HepG2 (cell line): Measurements from ENCODE around the gene STAT6. TPM values are rescaled to one million over a fixed set of nuclear protein-coding genes. Genes with fewer than 3 reads are reported as not detected.
A peak's percentile ranks its signal among the peaks of the same experiment; 100 is the strongest.

Experiments used
- FOXP1 ChIP-seq, 2 experiments: fragments of 450-650 bp in 1 of 2; IDR thresholded peaks; 2 replicates each; pipeline ENCODE4 v1.6.1; 2017 to 2018; ENCODE audit warnings: antibody characterized with exemption in 1 of 2
- GATAD1 ChIP-seq: IDR thresholded peaks from 2 replicates; pipeline ENCODE4 v1.6.1; 2016; ENCODE audit warnings: missing genetic modification reagents, missing compliant biosample characterization
- GFI1 ChIP-seq: sonication (generic); formaldehyde crosslinking; IDR thresholded peaks from 2 replicates; pipeline ENCODE4 v1.5.0; 2020; ENCODE audit warnings: missing genetic modification reagents, mild to moderate bottlenecking, borderline replicate concordance
- MTA1 ChIP-seq: sonication (generic); formaldehyde crosslinking; IDR thresholded peaks from 2 replicates; pipeline ENCODE4 v1.4.0; 2020; ENCODE audit warnings: missing genetic modification reagents, mild to moderate bottlenecking, borderline replicate concordance
- MTA3 ChIP-seq: sonication (generic); formaldehyde crosslinking; IDR thresholded peaks from 2 replicates; pipeline ENCODE4 v1.4.0; 2020; ENCODE audit warnings: missing genetic modification reagents
- RBAK ChIP-seq: sonication (generic); formaldehyde crosslinking; IDR thresholded peaks from 2 replicates; pipeline ENCODE4 v1.5.1; 2020; ENCODE audit warnings: mild to moderate bottlenecking, missing genetic modification reagents
- SPEN ChIP-seq: sonication (generic); formaldehyde crosslinking; IDR thresholded peaks from 2 replicates; pipeline ENCODE4 v1.5.1; 2020; ENCODE audit warnings: low read depth, mild to moderate bottlenecking, missing genetic modification reagents
- SSRP1 ChIP-seq: IDR thresholded peaks from 2 replicates; pipeline ENCODE4 v1.6.1; 2016; ENCODE audit warnings: control low read depth
- TGIF2 ChIP-seq: IDR thresholded peaks from 2 replicates; pipeline ENCODE4 v1.6.1; 2016; ENCODE audit warnings: control low read depth, missing compliant biosample characterization
- ZC3H4 ChIP-seq: sonication (generic); formaldehyde crosslinking; IDR thresholded peaks from 2 replicates; pipeline ENCODE4 v1.4.0; 2020; ENCODE audit warnings: missing genetic modification reagents, borderline replicate concordance
- ZNF543 ChIP-seq: sonication (generic); formaldehyde crosslinking; IDR thresholded peaks from 2 replicates; pipeline ENCODE4 v1.4.0; 2020; ENCODE audit warnings: mild to moderate bottlenecking, missing genetic modification reagents
- ZNF546 ChIP-seq: sonication (generic); formaldehyde crosslinking; conservative IDR thresholded peaks from 2 replicates; pipeline ENCODE4 v1.8.1; 2023; ENCODE audit warnings: mild to moderate bottlenecking, missing genetic modification reagents
- ZNF550 ChIP-seq: sonication (generic); formaldehyde crosslinking; IDR thresholded peaks from 2 replicates; pipeline ENCODE4 v1.4.0; 2020; ENCODE audit warnings: mild to moderate bottlenecking, missing genetic modification reagents, borderline replicate concordance
- ZNF558 ChIP-seq: sonication (generic); formaldehyde crosslinking; IDR thresholded peaks from 2 replicates; pipeline ENCODE4 v1.9.0; 2022; ENCODE audit warnings: mild to moderate bottlenecking, missing genetic modification reagents, borderline replicate concordance
- ZNF678 ChIP-seq: sonication (generic); formaldehyde crosslinking; IDR thresholded peaks from 2 replicates; pipeline ENCODE4 v1.4.0; 2020; ENCODE audit warnings: mild to moderate bottlenecking, missing genetic modification reagents
- ZNF772 ChIP-seq: sonication (generic); formaldehyde crosslinking; IDR thresholded peaks from 2 replicates; pipeline ENCODE4 v1.5.0; 2020; ENCODE audit warnings: mild to moderate bottlenecking, missing genetic modification reagents
- ZNF788 ChIP-seq: sonication (generic); formaldehyde crosslinking; IDR thresholded peaks from 2 replicates; pipeline ENCODE4 v1.5.0; 2020; ENCODE audit warnings: mild to moderate bottlenecking, missing genetic modification reagents, borderline replicate concordance
- polyA plus RNA-seq, 8 experiments: library from polyadenylated mRNA; depleted of rRNA in 3 of 8; stranded (reverse) in 7 of 8; unstranded in 1 of 8; fragments of >200 nt; fragmentation: Illumina TruSeq in 4 of 8; extraction: Trizol in 4 of 8; gene quantifications; 2 replicates each; pipeline versions ENCODE4 v1.2.1 to v1.2.3, GENCODE V29; 2011 to 2016; ENCODE audit warnings: low read depth in 4 of 8, missing spikeins in 1 of 8, mixed read lengths in 1 of 8; ENCODE audit not compliant: insufficient read depth in 1 of 8
- total RNA-seq, 5 experiments: library from RNA; depleted of rRNA; stranded (reverse); fragments of >200 nt; fragmentation: Illumina TruSeq; extraction: Trizol; gene quantifications; 2 replicates each; pipeline ENCODE4 v1.2.3, GENCODE V29; 2016; ENCODE audit warnings: low read depth in 1 of 5
- TF ChIP-seq, protein P1 (sequence below): sonication (generic); formaldehyde crosslinking; IDR thresholded peaks from 2 replicates; pipeline ENCODE4 v1.4.0; 2020; ENCODE audit warnings: missing genetic modification reagents
- TF ChIP-seq, protein P2 (sequence below): sonication (generic); formaldehyde crosslinking; conservative IDR thresholded peaks from 2 replicates; pipeline ENCODE4 v1.8.1; 2023; ENCODE audit warnings: missing genetic modification reagents
- TF ChIP-seq, protein P3 (sequence below): sonication (generic); formaldehyde crosslinking; IDR thresholded peaks from 2 replicates; pipeline ENCODE4 v1.8.0; 2022; ENCODE audit warnings: mild to moderate bottlenecking, missing genetic modification reagents, moderate library complexity
- TF ChIP-seq, protein P4 (sequence below): sonication (generic); formaldehyde crosslinking; IDR thresholded peaks from 2 replicates; pipeline ENCODE4 v1.4.0; 2020; ENCODE audit warnings: low read depth, mild to moderate bottlenecking, missing genetic modification reagents

STAT6 gene
- total and polyA plus RNA-seq, 2 of the 13 experiments (the other 11 are each of a cell fraction or from before 2014, with no cell fraction given) = 28.0 to 62.2 TPM

DNA sequence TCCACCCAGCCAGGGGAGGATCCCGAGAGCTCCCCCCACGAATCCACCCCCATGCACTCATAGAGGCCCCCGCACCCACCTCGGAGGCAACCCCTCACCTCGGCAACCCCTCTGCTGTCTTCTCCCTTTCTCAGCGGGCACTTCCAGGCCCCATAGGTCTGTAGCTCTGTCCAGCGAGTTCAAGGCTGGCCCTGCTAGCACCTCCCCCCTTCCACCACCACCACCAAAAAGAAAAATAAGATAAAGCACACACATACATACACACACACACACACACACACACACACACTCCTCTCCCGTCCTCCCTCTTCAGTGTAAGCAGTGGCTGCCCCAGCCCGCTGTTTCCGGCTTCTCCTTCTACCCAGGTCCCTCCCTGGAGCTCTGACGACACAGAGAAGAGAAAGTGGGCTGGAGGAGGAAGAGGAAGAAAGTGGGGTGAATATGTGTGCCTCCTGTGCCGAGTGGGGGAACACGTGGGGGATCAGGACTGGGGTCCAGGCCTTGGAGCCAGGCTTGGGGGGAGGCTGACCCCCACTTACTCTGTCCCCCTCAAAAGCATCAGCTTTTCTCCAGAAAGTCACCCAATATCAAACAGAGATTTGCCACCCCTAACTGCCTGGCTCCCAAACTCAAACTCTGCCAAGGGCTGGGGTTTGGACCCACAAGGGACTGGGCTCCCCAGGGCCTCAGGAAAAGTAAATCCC is at the start of gene STAT6 (continued):
- TF ChIP-seq ZNF543 (CRISPR knock-in tag) = no peak
- TF ChIP-seq SPEN (CRISPR knock-in tag) = 0 out of 2 replicates have a peak, but pooled peaks have one; percentile 5
- no peak for TF ChIP-seq RBAK
- TF ChIP-seq, protein P1, sequence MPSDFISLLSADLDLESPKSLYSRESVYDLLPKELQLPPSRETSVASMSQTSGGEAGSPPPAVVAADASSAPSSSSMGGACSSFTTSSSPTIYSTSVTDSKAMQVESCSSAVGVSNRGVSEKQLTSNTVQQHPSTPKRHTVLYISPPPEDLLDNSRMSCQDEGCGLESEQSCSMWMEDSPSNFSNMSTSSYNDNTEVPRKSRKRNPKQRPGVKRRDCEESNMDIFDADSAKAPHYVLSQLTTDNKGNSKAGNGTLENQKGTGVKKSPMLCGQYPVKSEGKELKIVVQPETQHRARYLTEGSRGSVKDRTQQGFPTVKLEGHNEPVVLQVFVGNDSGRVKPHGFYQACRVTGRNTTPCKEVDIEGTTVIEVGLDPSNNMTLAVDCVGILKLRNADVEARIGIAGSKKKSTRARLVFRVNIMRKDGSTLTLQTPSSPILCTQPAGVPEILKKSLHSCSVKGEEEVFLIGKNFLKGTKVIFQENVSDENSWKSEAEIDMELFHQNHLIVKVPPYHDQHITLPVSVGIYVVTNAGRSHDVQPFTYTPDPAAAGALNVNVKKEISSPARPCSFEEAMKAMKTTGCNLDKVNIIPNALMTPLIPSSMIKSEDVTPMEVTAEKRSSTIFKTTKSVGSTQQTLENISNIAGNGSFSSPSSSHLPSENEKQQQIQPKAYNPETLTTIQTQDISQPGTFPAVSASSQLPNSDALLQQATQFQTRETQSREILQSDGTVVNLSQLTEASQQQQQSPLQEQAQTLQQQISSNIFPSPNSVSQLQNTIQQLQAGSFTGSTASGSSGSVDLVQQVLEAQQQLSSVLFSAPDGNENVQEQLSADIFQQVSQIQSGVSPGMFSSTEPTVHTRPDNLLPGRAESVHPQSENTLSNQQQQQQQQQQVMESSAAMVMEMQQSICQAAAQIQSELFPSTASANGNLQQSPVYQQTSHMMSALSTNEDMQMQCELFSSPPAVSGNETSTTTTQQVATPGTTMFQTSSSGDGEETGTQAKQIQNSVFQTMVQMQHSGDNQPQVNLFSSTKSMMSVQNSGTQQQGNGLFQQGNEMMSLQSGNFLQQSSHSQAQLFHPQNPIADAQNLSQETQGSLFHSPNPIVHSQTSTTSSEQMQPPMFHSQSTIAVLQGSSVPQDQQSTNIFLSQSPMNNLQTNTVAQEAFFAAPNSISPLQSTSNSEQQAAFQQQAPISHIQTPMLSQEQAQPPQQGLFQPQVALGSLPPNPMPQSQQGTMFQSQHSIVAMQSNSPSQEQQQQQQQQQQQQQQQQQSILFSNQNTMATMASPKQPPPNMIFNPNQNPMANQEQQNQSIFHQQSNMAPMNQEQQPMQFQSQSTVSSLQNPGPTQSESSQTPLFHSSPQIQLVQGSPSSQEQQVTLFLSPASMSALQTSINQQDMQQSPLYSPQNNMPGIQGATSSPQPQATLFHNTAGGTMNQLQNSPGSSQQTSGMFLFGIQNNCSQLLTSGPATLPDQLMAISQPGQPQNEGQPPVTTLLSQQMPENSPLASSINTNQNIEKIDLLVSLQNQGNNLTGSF (CRISPR knock-in tag) = no peak
- TF ChIP-seq ZNF772 (CRISPR knock-in tag) = no peak
- TF ChIP-seq TGIF2 (CRISPR knock-in tag) = 0 out of 2 replicates have a peak, but pooled peaks have one; percentile 45
- TF ChIP-seq GATAD1 (CRISPR knock-in tag) = no peak
- TF ChIP-seq, protein P2, sequence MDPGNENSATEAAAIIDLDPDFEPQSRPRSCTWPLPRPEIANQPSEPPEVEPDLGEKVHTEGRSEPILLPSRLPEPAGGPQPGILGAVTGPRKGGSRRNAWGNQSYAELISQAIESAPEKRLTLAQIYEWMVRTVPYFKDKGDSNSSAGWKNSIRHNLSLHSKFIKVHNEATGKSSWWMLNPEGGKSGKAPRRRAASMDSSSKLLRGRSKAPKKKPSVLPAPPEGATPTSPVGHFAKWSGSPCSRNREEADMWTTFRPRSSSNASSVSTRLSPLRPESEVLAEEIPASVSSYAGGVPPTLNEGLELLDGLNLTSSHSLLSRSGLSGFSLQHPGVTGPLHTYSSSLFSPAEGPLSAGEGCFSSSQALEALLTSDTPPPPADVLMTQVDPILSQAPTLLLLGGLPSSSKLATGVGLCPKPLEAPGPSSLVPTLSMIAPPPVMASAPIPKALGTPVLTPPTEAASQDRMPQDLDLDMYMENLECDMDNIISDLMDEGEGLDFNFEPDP (CRISPR knock-in tag) = no peak
- no peak for TF ChIP-seq MTA1 (CRISPR knock-in tag)
- TF ChIP-seq ZNF546 (CRISPR knock-in tag) = no peak
- no peak for TF ChIP-seq ZNF788 (CRISPR knock-in tag)
- no peak for TF ChIP-seq ZNF678 (CRISPR knock-in tag)
- no peak for TF ChIP-seq FOXP1 (IDR thresholded peaks at IDR 0.05)
- no peak for TF ChIP-seq FOXP1 (CRISPR knock-in tag; IDR thresholded peaks at IDR 0.05)
- TF ChIP-seq ZNF550 (CRISPR knock-in tag) = no peak
- TF ChIP-seq, protein P3, sequence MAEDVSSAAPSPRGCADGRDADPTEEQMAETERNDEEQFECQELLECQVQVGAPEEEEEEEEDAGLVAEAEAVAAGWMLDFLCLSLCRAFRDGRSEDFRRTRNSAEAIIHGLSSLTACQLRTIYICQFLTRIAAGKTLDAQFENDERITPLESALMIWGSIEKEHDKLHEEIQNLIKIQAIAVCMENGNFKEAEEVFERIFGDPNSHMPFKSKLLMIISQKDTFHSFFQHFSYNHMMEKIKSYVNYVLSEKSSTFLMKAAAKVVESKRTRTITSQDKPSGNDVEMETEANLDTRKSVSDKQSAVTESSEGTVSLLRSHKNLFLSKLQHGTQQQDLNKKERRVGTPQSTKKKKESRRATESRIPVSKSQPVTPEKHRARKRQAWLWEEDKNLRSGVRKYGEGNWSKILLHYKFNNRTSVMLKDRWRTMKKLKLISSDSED (CRISPR knock-in tag) = no peak
- TF ChIP-seq GFI1 (CRISPR knock-in tag) = peak; percentile 47; the same call in 1 of the 2 replicates
- no peak for TF ChIP-seq MTA3 (CRISPR knock-in tag)
- TF ChIP-seq SSRP1 = no peak
- TF ChIP-seq, protein P4, sequence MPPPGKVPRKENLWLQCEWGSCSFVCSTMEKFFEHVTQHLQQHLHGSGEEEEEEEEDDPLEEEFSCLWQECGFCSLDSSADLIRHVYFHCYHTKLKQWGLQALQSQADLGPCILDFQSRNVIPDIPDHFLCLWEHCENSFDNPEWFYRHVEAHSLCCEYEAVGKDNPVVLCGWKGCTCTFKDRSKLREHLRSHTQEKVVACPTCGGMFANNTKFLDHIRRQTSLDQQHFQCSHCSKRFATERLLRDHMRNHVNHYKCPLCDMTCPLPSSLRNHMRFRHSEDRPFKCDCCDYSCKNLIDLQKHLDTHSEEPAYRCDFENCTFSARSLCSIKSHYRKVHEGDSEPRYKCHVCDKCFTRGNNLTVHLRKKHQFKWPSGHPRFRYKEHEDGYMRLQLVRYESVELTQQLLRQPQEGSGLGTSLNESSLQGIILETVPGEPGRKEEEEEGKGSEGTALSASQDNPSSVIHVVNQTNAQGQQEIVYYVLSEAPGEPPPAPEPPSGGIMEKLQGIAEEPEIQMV (CRISPR knock-in tag) = no peak
- TF ChIP-seq ZC3H4 (CRISPR knock-in tag) = 0 out of 2 replicates have a peak, but pooled peaks have one; percentile 12
- TF ChIP-seq ZNF558 = no peak
